Activated T-cell treated with anti-CD3 and anti-CD28 coated beads for 48 hours (primary cell): ENCODE data around the gene SLC2A10.

Experiments
- DNase-seq: peaks from one replicate; pipeline ENCODE4 v3.0.0-alpha.2; 2020; ENCODE audit warnings: low read depth

SLC2A10 gene

DNA sequence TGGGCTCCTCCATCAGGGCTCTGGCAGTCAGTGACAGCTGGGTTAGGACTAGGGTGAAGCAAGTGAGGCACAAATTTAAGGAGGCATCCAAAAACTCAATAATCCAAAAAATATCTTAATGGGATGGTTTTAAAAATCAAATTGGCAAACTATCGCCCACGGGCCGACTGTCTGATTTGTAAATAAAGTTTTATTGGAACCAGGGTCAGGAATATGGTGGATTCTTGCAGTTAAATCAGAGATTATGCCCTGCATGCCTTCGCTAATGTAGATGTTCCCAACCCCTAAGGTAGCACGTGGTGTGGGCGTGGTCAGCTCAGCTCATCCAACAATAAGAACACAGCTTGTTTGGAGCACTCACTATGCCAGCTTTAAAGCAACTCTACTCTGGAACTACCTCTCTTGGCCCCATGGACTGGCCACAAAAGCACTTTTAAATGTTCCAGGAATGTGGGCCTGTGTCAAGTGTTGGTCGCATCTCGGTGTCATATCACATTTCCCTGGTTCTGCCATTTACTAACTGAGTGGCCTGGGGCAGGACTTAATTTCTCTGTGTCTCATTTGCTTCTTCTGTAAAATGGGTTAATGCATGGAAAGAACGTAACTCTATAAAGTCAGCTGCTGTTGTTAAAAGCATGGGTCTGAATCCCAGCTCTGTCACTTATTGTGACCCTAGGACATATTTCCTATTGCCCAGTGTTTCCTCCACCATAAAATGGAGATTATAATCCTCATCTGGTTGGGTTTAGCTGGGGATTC is 27.2 kb upstream of the SLC2A10 start:
- no peak for DNase-seq

DNA sequence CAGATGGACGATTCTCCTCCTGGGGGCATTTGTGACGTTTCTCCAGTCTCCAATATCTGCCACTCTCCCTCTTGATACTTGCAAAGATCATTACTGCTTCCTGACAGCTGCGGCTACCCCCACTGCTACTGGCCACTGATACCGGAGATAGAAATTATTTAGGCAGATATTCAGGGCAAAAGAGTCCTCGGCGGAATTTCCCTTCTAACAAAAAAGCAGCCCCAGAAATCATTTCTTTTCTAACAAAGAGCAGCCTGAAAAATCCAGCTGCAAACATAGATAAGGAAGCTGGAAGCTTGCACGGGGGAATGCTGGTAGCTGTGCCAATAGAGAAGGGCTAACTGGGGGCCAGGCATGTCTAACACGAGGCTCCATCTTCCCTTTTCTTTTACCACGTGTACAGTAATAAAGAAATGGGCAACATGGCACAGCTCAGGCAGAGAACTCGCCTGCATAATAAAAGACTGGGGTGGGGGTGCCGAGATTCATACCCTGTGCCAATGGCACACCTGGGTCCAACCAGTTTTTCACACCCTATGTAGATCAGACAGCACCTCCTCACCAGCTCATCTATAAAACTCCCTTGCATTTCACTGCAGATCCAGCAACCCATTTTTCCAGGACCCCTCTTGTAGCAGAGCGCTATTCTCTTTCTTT is 26.3 kb upstream of the SLC2A10 start:
- no peak for DNase-seq

DNA sequence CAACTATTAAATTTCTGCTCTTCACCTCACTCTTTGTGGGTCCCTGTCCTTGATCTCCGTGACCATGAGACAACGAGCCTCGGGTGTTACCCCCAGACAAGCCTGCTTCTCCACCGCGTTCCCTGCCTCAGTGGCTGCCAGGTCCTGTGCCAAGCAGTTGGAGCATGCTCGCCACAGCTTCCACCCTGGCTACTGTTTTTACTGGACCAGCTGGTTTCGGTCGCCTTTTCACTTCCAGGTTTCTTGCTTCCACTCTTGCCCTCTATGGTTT is 25.8 kb upstream of the SLC2A10 start:
- no peak for DNase-seq

DNA sequence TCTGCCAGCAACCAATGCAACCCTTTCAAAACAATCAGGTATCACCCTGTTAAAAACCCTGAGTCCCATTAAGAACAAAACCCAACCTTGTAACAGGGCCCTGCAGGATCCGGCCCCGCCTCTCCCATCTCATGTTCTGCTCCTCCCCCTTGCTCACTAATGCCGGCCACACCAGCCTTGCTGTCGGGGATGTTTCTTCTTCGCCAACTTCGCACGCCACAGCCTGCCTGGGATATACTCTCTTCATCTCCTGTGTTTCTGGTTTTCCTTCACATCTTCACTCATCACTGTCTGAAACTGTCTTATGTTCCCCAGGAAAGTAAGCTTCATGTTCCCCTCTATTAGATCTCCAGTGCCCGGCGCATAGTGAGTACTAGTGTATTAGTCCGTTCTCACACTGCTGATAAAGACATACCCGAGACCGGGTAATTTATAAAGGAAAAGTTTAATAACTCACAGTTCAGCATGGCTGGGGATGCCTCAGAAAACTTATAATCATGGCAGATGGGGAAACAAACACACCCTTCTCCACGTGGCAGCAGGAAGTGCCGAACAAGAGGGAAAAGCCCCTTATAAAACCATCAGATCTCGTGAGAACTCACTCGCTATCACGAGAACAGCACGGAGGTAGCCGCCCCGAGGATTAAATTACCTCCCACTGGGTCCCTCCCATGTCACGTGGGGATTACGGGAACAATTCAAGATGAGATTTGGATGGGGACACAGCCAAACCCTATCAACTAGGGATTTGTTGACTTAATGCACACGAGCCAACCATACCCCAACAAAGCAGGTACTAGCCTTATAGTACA is 25.3 kb upstream of the SLC2A10 start:
- no peak for DNase-seq

DNA sequence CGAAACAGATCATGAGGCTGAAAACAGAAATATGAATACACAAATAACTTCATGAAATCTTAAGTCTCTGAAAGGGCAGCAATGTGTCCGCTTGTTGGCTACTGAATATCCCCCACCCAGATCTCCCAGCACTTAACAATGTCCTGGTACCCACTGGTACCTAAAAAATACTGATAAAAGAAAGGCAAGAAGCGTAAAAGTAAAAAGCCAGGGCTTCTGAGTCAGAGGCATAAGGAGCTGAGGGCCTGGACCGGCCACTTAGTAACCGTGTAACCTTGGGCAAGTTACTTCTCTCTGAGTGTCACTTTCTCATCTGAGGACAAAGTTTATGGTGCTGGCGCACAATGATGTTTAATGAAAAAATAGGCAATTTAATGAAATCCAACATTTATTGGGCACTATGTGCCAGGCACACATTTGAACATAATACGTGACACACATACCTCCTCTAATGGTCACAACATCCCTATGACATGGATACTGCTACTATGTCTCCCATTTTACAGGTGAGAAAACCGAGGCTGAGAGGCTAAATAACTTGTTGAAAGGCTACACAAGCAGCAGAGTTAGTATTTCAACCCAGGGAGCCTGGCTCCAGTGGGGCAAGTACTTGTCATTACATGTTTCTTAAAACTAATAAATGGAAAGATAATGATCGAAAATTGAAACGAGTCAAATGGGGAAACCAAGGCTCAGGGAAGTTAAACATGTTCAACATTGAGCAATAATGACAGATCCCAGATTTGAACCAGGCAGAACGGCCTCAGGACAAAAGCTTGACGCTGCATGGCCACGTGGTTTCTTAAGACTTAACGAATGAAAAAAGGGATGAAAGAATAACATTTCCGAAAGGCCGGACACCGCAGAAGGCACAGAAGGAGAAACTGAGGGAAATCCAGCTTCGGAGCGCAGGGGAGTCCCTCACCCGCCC is 21.0 kb upstream of the SLC2A10 start:
- no peak for DNase-seq

DNA sequence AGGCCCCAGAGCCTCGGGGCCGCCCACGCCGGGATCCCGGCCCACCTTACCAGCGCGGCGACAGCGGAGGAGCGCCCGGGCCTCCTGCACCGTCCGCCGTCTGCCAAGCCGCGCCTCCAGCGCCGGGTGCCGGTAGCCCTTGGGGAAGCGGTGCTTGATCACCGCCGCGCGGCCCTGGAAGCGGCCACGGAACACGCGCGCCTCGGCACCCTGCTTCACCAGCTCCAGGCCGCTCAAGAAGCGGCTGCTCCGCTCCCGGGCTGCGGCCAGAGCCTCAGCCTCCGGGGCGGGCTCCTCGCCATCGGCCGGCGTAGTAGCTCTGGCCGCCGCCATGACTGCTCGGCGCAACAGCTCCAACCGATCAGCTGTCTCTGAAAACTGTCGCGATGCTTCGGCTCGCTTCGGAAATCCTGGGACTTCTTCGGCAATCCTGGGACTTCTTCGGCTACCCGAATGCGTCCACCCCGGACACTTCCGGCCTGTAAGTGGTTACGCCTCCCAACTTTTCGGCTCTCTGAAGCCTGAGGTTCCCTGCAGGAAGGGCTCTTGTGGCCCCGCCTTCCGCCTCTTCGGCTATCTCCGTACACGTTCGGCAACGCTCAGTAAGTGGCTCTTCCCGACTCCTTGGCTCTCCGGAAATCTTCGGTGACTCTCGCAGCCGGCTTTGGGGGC is 20.2 kb upstream of the SLC2A10 start, which contains the start of gene TP53RK:
Gene TP53RK, minus strand, starts transcription at position 363 of the 672 bp plus-strand sequence. Its CDS starts 30 bp downstream, at position 333.
- peak; percentile 93 for DNase-seq

DNA sequence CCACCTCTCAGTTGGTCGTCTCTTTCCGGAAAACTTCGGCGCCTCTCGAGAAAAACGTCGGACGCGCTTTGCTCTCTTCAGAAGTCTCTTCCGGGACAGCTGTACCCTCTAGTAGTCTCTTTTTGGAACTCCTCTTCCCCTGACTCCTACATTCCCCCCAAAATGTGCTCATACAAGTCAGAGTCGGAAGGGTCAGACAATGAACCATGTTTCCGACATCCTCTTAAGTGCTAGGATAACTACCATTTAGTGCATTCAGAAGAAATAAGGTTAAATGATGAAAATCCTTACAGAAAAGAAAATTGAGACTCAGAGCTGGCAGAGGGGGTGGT is 19.7 kb upstream of the SLC2A10 start:
- DNase-seq = no peak

DNA sequence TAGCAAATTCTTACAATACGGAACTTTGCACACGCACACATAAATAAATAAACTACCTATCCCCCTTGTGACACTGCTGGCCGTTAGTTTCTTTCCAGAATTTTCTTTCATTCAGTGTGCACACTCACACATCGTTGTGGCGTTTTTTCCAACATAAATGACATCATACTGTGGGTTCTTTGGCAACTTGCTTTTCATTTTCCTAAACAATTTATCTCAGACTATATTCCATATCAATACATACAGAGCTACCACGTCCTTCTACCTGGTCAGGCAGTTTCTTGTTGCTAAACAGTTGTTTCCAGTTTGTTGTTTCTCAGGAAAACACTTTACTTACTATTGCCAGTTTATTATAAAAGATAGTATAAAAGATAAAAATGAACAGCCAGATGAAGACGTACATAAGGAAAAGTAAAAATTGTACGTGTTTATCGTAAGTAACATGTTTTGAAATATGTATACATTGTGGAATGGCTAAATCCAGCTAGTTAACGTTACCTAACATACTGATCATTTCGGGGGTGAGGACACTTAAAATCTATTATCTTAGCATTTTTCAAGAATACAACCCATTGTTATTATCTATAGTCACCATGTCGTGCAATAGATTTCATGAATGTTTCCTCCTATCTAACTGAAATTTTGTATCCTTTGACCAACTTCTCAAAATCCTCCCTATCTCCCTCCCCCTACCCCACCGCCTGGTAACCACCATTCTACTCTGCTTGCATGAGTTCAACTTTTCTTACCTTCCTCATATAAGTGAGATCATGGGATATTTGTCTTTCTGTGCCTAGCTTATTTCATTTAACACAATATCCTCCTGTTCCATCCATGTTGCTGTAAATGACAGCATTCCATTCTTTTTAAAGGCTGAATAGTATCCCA is 19.0 kb upstream of the SLC2A10 start:
- DNase-seq = no peak

DNA sequence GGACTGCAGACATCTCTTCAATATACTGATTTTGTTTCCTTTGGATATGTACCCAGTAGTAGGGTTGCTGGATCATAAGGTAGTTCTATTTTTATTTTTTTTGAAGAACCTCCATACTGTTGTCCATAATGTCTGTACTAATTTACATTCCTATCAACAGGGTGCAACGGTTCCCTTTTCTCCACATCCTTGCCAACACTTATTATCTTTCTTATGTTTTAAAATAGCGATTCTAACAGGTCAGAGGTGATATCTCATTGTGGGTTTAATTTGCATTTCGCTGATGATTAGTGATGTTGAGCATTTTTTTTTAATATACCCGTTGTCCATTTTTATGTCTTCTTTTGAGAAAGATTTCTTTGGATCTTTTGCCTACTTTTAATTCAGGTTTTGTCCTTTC is 18.3 kb upstream of the SLC2A10 start:
- DNase-seq = no peak

DNA sequence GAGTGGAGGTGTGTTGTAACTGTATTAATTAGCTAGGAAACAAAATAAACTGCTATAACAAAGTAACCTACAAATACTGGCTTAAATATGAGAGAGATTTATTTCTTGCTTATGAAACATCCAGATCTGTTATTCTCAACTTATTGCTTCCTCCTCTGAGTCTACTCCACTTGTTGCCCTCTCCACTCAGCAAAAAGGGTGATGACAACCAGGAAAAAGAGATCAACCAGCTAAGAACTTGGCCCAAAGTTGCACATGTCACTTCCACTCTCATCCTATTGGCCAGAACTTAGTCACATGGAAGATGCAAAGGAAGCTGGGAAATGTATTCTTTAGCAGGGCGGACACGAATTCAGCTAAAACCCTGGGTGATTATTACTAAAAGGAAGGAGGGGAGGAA is 15.0 kb upstream of the SLC2A10 start:
- no peak for DNase-seq

DNA sequence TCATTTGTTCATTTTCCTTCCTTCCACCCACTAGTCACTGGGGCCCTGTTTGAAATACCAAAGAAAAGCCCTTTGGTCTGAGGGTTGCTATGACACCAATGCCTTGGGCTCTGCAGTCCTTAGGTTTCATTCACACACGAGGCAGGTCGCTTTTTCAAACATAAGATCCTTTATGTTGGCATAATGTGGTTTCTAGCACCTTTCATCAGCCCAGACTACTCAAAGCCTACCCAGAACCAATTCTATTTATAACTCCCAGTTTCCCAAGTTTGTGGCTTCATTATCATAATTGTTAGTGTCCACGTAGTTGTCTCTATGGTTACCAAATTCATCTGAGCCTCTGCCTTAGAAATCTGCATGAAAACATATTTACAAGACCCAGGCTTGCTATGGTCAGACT is 13.6 kb upstream of the SLC2A10 start:
- DNase-seq = no peak

DNA sequence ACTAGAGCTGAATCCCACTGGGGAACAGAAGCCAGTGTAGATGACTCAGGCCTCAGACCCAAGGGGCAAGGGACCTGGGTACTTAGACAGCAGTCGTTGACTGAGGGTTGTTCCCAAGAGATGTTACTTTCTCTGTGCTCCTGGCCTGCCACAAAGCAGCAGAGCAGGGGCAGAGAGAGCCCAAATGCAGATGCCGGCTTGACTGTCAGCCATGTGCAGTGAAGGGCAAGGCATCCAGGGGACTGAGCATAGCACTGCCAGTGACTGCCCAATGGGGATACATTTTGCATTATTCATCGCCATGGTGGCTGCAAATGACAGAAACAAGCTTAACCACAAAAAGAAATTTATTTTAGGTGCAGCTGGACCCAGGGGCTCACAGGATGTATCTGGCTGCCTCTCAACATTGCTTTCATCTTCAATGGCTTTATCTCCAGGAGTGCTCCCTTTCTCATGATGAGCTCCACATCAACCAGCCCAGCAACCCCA is 12.6 kb upstream of the SLC2A10 start:
- DNase-seq = no peak

DNA sequence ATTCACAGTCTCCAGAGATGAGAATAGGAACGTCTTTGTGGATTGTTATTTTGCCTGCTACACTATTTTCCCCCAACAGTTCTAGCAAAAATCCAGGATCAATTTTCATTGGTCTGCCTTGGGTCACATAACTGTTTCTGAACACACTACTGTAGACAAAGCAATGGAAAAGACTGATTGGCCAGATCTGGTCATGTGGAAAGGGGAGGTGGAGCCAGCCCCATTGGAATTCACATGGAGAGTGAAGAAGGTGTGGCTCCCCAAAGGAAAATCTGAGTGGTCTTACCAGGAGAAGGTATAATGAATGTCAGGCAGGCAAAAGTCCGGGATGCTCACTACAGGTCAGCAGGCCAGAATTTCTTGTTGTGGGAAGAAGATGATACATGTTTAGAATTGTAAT is 10.7 kb upstream of the SLC2A10 start:
- DNase-seq = no peak

DNA sequence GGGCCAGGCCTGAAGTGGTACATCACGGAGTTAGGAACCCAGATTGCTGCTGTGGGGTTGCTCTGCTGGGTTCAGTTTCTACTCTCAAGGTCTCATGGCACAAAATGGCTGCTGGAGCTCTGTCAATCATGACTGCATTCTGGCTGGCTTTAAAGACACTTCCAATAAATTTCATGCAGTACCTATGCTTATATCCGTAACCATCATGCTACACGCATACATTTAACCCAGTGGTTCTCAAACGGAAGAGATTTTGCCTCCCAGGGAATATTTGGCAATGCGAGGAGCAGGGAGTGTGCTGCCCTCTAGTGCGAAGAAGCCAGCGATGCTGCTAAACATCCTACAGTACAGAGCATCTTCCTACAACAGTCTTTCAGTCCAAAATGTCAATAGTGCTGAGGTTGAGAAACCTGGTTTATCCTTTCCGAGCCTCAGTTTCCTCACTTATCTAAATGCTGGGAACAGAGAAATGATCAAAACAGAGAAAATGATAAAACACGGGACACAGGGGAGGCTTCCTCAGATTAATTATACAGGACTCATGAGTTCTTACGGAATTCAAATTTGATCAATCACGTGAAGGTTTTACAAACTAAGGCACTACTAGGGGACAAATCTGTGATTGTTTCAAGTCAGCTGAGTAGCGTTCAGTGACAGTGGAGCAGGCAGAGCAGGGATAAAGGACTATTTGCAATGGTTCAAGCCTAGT is 9.6 kb upstream of the SLC2A10 start:
- DNase-seq = no peak

DNA sequence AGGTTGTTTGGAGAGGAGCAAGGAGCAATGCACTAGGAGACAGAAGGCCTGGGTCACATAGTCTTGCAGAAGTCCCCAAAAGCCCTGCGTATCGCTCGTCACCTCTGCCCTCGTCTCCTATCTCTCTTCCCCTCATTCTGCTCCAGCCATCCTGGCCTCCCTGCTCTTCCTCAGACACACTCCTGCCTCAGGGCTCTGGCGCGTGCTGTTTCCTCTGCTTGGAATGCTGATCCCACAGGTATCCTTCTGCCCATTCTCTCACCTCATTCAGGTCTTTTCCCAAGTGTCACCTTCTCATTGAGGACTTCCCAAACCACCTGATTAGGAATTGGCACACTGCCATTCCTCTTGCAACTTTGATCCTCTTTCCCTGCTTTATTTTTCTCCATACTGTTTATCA is 9.0 kb upstream of the SLC2A10 start:
- DNase-seq = no peak

DNA sequence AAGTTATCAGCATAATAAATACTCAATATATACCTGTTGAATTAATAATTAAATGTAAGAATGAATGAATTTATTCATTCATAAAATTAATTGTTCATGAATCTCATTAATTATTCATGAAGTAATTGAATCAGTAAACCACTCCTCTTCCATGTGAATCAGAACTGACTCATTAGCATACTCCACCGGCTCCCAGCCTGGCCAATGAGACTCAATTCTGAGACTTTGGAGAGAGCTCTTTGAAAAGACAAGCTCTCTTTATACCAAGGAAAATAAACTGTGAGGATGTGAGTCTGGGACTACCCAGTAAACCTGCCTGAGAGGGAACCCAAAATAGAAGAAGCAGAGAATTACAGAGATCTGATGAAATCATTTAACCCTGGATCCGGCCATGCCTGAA is 8.4 kb upstream of the SLC2A10 start:
- no peak for DNase-seq

DNA sequence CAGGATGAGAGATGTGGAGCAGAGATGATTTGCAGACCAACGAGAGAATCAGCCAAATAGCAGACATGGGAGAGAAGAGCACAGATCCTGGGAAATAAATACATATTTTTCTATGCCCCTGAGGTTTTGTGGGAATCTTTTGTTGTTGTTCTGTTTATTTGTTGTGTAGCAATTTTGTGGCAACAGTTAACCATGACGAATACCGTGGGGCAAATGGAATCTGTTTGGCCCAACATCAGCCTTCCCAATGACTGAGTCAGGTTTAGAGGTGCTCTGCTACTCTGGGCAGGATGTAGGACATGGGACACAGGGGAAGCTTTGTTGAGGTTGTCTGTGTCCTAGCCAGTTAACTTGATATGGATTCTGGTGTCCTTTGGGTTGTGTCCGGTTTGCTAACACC is 7.9 kb upstream of the SLC2A10 start:
- DNase-seq = no peak

DNA sequence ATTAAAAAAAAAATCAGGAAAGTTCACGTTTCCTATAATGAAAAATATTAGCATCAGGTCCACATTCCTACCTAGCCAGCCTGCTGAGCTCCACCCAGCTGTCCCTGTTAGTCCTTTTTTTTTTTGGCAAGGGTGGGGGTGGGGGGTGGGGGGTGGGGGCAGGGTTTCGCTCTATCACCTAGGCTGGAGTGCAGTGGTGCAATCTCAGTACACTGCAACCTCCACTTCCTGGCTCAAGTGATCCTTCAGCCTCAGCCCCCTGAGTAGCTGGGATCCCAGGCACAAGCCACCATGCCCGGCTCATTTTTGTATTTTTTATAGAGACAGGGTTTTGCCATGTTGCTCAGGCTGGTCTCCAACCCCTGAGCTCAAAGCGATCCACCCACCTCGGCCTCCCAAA is 7.5 kb upstream of the SLC2A10 start:
- no peak for DNase-seq

DNA sequence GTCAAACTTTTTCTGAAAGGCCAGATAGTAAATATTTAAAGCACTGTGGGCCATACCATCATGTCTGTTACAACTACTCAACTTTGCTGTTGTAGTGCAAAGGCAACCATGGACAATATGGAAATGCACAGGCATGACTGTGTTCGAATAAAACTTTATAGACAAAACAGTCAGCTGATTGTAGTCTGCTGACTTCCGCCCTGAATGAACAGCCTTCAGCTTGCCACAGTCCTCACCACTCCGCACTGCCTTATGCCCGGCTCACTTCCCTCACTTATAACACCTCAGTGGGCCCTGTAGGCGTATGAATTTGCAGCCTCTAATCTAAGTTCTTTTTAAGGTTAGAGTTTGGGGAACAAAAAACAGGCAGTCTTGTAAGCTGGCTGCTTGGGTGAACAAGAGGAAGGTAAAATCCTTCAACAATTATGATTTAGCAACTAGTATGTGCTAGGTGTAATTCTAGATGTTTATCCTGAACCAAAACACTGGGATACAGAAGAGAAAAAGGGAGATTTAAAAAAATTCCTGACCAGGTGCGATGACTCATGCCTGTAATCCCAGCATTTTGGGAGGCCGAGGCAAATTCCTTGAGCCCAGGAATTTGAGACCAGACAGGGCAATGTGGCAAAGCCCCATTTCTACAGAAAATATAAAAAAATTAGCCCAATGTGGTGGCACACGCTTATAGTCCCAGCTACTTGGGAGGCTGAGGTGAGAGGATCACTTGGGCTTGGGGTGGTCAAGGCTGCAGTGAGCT is 6.8 kb upstream of the SLC2A10 start:
- DNase-seq = no peak
